Cardiac muscle cell (in vitro differentiated cells and primary cell): ENCODE results near the gene AGAP1. TPM values are rescaled to one million over a fixed set of nuclear protein-coding genes. Genes with fewer than 3 reads are reported as not detected.
A peak's percentile ranks its signal among the peaks of the same experiment; 100 is the strongest.

Source experiments
- DNase-seq, 2 donors: peaks; one replicate each; pipeline versions ENCODE4 v3.0.0 to v3.0.0-alpha.2; 2010 to 2017; ENCODE audit warnings: low read depth in 1 of 2, low spot score in 1 of 2
- H3K27ac ChIP-seq: fragments of 200-600 bp; sonication (generic); 2 replicates; pipeline ENCODE4 v1.5.1; 2016
- H3K27me3 ChIP-seq: fragments of 200-600 bp; sonication (generic); 2 replicates; pipeline ENCODE4 v1.6.0; 2016; ENCODE audit warnings: control low read depth
- H3K36me3 ChIP-seq: fragments of 200-600 bp; sonication (generic); 2 replicates; pipeline ENCODE4 v1.5.1; 2016; ENCODE audit warnings: control low read depth
- H3K4me1 ChIP-seq: fragments of 200-600 bp; sonication (generic); 2 replicates; pipeline ENCODE4 v1.8.1; 2017; ENCODE audit warnings: low read depth, mild to moderate bottlenecking, mixed run types
- H3K4me3 ChIP-seq: fragments of 200-600 bp; sonication (generic); 2 replicates; pipeline ENCODE4 v1.5.1; 2016; ENCODE audit warnings: mild to moderate bottlenecking
- H3K9me3 ChIP-seq: fragments of 200-600 bp; sonication (generic); 2 replicates; pipeline ENCODE4 v1.5.1; 2017; ENCODE audit warnings: low read depth, mild to moderate bottlenecking, control low read depth
- polyA plus RNA-seq: library from polyadenylated mRNA; unstranded; fragments of >200 nt; fragmentation: Nextera tagmentation; extraction: Ambion mirVana; gene quantifications from 2 replicates; pipeline ENCODE4 v1.2.1, GENCODE V29; 2016
- total RNA-seq: library from RNA; depleted of rRNA; stranded (reverse); fragments of >200 nt; gene quantifications from 2 replicates; pipeline ENCODE4 v1.2.3, GENCODE V29; 2016
- TF ChIP-seq, protein P1 (sequence below): IDR thresholded peaks from 2 replicates; pipeline ENCODE4 v1.5.1; 2012; ENCODE audit warnings: low read depth, mild to moderate bottlenecking, low read length

AGAP1 gene
- total and polyA plus RNA-seq, 2 experiments from 2014 or later, result 8.6 to 38.2 TPM

DNA sequence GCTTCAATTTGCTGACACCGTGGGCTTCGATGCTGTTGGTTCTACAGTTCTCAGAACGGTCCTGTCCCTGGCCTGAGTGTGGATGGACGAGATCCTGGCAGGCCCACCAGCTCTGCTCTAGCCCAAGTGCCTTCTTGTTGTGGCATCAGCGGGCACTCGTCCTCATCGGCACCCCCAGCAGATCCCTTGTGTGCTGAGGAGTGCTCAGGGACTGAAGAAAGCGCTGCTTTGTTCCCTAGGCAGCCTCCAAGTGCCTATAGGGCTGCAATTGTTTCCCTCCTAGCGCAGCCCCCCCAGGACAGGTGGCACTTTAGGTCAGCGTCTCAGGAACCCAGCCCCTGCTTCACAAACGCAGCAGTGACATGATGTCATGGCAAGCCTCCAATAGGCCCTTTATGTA is 217.7 kb downstream of the AGAP1 start:
- Histone ChIP-seq H3K9me3 (no peaks in the 10 kb centered on the region), H3K27me3 (no peaks in the 10 kb centered on the region), H3K4me1 (no peaks in the 10 kb centered on the region), H3K4me3 (no peak overlapping the region), H3K36me3 (no peaks in the 10 kb centered on the region), H3K27ac (no peak overlapping the region)
- TF ChIP-seq, protein P1, sequence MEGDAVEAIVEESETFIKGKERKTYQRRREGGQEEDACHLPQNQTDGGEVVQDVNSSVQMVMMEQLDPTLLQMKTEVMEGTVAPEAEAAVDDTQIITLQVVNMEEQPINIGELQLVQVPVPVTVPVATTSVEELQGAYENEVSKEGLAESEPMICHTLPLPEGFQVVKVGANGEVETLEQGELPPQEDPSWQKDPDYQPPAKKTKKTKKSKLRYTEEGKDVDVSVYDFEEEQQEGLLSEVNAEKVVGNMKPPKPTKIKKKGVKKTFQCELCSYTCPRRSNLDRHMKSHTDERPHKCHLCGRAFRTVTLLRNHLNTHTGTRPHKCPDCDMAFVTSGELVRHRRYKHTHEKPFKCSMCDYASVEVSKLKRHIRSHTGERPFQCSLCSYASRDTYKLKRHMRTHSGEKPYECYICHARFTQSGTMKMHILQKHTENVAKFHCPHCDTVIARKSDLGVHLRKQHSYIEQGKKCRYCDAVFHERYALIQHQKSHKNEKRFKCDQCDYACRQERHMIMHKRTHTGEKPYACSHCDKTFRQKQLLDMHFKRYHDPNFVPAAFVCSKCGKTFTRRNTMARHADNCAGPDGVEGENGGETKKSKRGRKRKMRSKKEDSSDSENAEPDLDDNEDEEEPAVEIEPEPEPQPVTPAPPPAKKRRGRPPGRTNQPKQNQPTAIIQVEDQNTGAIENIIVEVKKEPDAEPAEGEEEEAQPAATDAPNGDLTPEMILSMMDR, result no peak
- no peak for DNase-seq

DNA sequence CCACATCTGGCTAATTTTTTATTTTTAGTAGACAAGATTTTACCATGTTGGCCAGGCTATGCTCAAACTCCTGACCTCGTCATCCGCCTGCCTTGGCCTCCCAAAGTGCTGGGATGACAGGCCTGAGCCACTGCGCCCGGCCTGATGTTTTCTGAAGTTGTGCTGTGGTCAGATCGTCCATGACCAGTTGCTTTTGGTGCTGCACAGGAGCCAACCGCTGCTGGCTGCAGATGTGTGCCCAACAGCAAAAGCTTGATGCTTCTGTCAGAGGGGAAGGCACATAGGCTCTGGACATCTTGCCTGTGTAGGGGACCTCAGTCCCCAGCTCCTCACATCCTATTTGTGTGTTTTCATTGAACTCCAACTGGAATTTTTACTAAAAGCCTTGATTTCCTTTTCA is 218.3 kb downstream of the AGAP1 start:
- H3K4me3 ChIP-seq, result no peak overlapping the region
- H3K36me3 ChIP-seq, result no peaks in the 10 kb centered on the region
- H3K4me1 ChIP-seq, result no peaks in the 10 kb centered on the region
- TF ChIP-seq, protein P1, result no peak
- H3K27ac ChIP-seq, result no peak overlapping the region
- no peaks in the 10 kb centered on the region for H3K27me3 ChIP-seq
- no peak for DNase-seq
- no peaks in the 10 kb centered on the region for H3K9me3 ChIP-seq

DNA sequence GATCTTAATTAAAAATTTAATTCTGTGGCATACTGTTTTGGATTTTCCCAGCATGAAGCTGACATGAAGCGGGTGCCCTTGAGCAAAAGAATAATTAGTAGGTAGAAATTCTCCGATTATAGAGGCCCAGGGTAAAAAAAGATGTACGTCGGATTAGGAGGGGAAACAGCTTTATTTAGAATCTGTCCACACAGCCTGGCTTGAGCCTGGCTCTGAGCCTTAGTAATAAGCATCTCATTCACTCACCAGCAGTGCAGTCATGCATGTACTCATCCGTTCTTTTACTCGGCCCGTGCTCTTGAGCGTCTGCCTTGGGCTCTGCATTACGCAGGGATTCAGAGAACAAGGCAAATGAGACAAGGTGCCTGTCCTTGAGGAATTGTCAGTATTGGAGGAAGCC is 219.3 kb downstream of the AGAP1 start:
- H3K9me3 ChIP-seq, result no peaks in the 10 kb centered on the region
- H3K4me1 ChIP-seq, result no peaks in the 10 kb centered on the region
- TF ChIP-seq, protein P1, result no peak
- no peak overlapping the region for H3K27ac ChIP-seq
- H3K36me3 ChIP-seq, result no peaks in the 10 kb centered on the region
- no peak overlapping the region for H3K4me3 ChIP-seq
- DNase-seq, result no peak
- H3K27me3 ChIP-seq, result no peaks in the 10 kb centered on the region

DNA sequence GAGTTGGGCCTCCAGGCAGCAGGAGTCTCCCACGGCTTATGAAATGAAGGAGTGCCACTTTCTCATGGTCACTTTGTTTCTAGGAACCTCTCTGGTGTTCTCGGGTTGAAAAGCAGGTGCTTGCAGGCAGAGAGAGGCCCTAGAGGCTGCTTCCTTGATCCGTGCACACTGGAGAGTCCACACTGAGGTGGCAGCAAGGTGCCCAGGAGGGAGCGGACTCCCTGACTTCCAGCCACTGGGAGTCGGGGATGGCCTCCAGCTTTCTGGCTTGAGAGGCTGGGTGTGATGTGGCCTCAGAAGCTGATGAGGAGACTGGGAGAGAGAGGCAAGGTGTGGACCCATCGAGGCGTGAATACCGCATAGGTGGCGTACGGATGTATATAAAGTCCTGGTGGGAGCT is 221.8 kb downstream of the AGAP1 start:
- H3K36me3 ChIP-seq, result no peaks in the 10 kb centered on the region
- DNase-seq, result no peak
- H3K27me3 ChIP-seq, result no peaks in the 10 kb centered on the region
- no peaks in the 10 kb centered on the region for H3K4me1 ChIP-seq
- TF ChIP-seq, protein P1, result no peak
- H3K27ac ChIP-seq, result no peak overlapping the region
- H3K9me3 ChIP-seq, result no peaks in the 10 kb centered on the region
- H3K4me3 ChIP-seq, result no peak overlapping the region

DNA sequence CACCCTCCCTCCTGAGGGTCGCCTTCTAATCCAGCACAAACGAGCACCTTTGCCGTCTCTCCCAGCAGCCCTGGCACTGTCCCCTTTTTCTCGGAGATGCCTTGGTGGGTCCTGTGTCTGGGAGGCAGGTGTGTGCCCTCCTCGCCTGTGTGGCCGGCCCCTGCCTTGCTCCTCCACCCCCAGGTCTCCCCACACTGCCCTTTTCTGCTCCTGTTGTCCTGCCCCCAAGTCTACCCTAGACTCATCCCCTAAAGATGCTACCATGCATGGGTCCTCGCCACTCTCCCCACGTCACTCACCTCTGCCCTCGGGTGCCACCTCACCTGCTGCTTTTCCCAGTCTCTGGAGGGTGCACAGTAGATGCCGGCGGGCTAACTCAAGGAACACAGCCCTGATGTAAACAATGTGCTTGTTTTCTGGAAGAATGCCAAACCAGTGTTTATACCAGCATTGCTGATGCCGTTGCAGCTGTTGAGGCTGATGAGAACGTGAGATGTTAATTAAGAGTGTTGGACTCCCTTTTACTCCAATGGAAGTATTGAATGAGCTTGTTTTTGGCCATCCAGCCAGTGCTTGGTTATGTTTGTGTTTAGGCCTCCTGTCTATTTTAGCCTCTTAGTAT is 223.1 kb downstream of the AGAP1 start:
- Histone ChIP-seq H3K4me1 (no peaks in the 10 kb centered on the region), H3K9me3 (no peaks in the 10 kb centered on the region), H3K27ac (no peak overlapping the region), H3K36me3 (no peaks in the 10 kb centered on the region), H3K4me3 (no peak overlapping the region), H3K27me3 (no peaks in the 10 kb centered on the region)
- peak in 1 of 2 donors; percentile 13 for DNase-seq
- TF ChIP-seq, protein P1, result no peak
